WTC11 (cell line): ENCODE measurements around the gene BMP7.

ENCODE experiments used
- CBFB ChIP-seq: sonication (generic); formaldehyde crosslinking; IDR thresholded peaks from 2 replicates; pipeline ENCODE4 v1.8.1; 2022; ENCODE audit warnings: mild to moderate bottlenecking, low read depth, missing genetic modification reagents
- ETV6 ChIP-seq: sonication (generic); formaldehyde crosslinking; IDR thresholded peaks from 2 replicates; pipeline ENCODE4 v1.8.1; 2022; ENCODE audit warnings: mild to moderate bottlenecking, missing genetic modification reagents
- NFYB ChIP-seq: sonication (generic); formaldehyde crosslinking; conservative IDR thresholded peaks from 2 replicates; pipeline ENCODE4 v1.8.0; 2022; ENCODE audit warnings: low read depth, missing genetic modification reagents
- NR3C1 ChIP-seq: sonication (generic); formaldehyde crosslinking; conservative IDR thresholded peaks from 2 replicates; pipeline ENCODE4 v1.8.1; 2023; ENCODE audit warnings: low read depth, mild to moderate bottlenecking, missing genetic modification reagents
- SP1 ChIP-seq: sonication (generic); formaldehyde crosslinking; conservative IDR thresholded peaks from 2 replicates; pipeline ENCODE4 v1.8.1; 2022; ENCODE audit warnings: missing genetic modification reagents
- TF ChIP-seq, protein P1 (sequence below): sonication (generic); formaldehyde crosslinking; conservative IDR thresholded peaks from 2 replicates; pipeline ENCODE4 v1.8.1; 2022; ENCODE audit warnings: mild to moderate bottlenecking, missing genetic modification reagents
- TF ChIP-seq, protein P2 (sequence below): fragments of 200-600 bp; IDR thresholded peaks from 2 replicates; pipeline ENCODE4 v1.8.0; 2022; ENCODE audit warnings: antibody characterized with exemption
- TF ChIP-seq, protein P3 (sequence below): sonication (generic); formaldehyde crosslinking; conservative IDR thresholded peaks from 2 replicates; pipeline ENCODE4 v1.8.1; 2023; ENCODE audit warnings: mild to moderate bottlenecking, low read depth, missing genetic modification reagents, moderate library complexity
- TF ChIP-seq, protein P4 (sequence below): sonication (generic); formaldehyde crosslinking; IDR thresholded peaks from 2 replicates; pipeline ENCODE4 v1.8.1; 2022; ENCODE audit warnings: mild to moderate bottlenecking, missing genetic modification reagents, moderate library complexity, borderline replicate concordance
- TF ChIP-seq, protein P5 (sequence below): sonication (generic); formaldehyde crosslinking; IDR thresholded peaks from 2 replicates; pipeline ENCODE4 v1.8.0; 2022; ENCODE audit warnings: mild to moderate bottlenecking, missing genetic modification reagents
- TF ChIP-seq, protein P6 (sequence below): sonication (generic); formaldehyde crosslinking; IDR thresholded peaks from 2 replicates; pipeline ENCODE4 v1.8.1; 2022; ENCODE audit warnings: low read depth, mild to moderate bottlenecking, moderate library complexity, missing genetic modification reagents, borderline replicate concordance
- TF ChIP-seq, protein P7 (sequence below): sonication (generic); formaldehyde crosslinking; IDR thresholded peaks from 2 replicates; pipeline ENCODE4 v1.8.0; 2022; ENCODE audit warnings: mild to moderate bottlenecking, missing genetic modification reagents

DNA sequence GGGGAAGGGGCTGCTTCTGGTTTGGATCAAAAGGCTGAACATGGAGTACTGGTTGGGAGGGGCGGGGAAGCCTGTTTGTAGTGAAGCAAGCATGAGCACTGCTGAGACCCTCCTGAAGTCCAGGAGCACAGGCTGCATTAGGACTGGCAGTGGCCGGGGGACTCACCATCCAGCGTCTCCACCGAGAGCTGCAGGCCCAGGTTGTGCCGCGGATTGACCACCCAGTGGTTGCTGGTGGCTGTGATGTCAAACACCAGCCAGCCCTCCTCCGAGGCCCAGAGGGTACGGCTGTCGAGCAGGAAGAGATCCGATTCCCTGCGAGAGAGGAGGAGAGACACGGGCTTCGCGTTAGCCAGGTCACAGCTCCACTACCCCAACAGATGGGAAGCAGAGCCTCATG is 64.1 kb downstream of the BMP7 start:
- TF ChIP-seq CBFB (CRISPR knock-in tag) (no peak), NFYB (CRISPR knock-in tag) (no peak), NR3C1 (CRISPR knock-in tag) (no peak), ETV6 (CRISPR knock-in tag) (no peak), SP1 (CRISPR knock-in tag) (no peak)
- TF ChIP-seq, protein P1, sequence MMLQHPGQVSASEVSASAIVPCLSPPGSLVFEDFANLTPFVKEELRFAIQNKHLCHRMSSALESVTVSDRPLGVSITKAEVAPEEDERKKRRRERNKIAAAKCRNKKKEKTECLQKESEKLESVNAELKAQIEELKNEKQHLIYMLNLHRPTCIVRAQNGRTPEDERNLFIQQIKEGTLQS = no peak
- TF ChIP-seq, protein P2, sequence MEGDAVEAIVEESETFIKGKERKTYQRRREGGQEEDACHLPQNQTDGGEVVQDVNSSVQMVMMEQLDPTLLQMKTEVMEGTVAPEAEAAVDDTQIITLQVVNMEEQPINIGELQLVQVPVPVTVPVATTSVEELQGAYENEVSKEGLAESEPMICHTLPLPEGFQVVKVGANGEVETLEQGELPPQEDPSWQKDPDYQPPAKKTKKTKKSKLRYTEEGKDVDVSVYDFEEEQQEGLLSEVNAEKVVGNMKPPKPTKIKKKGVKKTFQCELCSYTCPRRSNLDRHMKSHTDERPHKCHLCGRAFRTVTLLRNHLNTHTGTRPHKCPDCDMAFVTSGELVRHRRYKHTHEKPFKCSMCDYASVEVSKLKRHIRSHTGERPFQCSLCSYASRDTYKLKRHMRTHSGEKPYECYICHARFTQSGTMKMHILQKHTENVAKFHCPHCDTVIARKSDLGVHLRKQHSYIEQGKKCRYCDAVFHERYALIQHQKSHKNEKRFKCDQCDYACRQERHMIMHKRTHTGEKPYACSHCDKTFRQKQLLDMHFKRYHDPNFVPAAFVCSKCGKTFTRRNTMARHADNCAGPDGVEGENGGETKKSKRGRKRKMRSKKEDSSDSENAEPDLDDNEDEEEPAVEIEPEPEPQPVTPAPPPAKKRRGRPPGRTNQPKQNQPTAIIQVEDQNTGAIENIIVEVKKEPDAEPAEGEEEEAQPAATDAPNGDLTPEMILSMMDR = no peak
- TF ChIP-seq, protein P3, sequence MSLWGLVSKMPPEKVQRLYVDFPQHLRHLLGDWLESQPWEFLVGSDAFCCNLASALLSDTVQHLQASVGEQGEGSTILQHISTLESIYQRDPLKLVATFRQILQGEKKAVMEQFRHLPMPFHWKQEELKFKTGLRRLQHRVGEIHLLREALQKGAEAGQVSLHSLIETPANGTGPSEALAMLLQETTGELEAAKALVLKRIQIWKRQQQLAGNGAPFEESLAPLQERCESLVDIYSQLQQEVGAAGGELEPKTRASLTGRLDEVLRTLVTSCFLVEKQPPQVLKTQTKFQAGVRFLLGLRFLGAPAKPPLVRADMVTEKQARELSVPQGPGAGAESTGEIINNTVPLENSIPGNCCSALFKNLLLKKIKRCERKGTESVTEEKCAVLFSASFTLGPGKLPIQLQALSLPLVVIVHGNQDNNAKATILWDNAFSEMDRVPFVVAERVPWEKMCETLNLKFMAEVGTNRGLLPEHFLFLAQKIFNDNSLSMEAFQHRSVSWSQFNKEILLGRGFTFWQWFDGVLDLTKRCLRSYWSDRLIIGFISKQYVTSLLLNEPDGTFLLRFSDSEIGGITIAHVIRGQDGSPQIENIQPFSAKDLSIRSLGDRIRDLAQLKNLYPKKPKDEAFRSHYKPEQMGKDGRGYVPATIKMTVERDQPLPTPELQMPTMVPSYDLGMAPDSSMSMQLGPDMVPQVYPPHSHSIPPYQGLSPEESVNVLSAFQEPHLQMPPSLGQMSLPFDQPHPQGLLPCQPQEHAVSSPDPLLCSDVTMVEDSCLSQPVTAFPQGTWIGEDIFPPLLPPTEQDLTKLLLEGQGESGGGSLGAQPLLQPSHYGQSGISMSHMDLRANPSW (CRISPR knock-in tag) = no peak
- TF ChIP-seq, protein P4, sequence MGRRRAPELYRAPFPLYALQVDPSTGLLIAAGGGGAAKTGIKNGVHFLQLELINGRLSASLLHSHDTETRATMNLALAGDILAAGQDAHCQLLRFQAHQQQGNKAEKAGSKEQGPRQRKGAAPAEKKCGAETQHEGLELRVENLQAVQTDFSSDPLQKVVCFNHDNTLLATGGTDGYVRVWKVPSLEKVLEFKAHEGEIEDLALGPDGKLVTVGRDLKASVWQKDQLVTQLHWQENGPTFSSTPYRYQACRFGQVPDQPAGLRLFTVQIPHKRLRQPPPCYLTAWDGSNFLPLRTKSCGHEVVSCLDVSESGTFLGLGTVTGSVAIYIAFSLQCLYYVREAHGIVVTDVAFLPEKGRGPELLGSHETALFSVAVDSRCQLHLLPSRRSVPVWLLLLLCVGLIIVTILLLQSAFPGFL (CRISPR knock-in tag) = no peak
- TF ChIP-seq, protein P5, sequence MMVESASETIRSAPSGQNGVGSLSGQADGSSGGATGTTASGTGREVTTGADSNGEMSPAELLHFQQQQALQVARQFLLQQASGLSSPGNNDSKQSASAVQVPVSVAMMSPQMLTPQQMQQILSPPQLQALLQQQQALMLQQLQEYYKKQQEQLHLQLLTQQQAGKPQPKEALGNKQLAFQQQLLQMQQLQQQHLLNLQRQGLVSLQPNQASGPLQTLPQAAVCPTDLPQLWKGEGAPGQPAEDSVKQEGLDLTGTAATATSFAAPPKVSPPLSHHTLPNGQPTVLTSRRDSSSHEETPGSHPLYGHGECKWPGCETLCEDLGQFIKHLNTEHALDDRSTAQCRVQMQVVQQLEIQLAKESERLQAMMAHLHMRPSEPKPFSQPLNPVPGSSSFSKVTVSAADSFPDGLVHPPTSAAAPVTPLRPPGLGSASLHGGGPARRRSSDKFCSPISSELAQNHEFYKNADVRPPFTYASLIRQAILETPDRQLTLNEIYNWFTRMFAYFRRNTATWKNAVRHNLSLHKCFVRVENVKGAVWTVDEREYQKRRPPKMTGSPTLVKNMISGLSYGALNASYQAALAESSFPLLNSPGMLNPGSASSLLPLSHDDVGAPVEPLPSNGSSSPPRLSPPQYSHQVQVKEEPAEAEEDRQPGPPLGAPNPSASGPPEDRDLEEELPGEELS (CRISPR knock-in tag) = no peak
- TF ChIP-seq, protein P6, sequence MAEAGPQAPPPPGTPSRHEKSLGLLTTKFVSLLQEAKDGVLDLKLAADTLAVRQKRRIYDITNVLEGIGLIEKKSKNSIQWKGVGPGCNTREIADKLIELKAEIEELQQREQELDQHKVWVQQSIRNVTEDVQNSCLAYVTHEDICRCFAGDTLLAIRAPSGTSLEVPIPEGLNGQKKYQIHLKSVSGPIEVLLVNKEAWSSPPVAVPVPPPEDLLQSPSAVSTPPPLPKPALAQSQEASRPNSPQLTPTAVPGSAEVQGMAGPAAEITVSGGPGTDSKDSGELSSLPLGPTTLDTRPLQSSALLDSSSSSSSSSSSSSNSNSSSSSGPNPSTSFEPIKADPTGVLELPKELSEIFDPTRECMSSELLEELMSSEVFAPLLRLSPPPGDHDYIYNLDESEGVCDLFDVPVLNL (CRISPR knock-in tag) = no peak
- TF ChIP-seq, protein P7, sequence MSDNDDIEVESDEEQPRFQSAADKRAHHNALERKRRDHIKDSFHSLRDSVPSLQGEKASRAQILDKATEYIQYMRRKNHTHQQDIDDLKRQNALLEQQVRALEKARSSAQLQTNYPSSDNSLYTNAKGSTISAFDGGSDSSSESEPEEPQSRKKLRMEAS (CRISPR knock-in tag) = no peak
